Astrocyte (in vitro differentiated cells and primary cell): ENCODE results near the gene DNAJC18. TPM values are rescaled to one million over a fixed set of nuclear protein-coding genes. Genes with fewer than 3 reads are reported as not detected.

Source experiments
- DNase-seq: peaks from one replicate; pipeline ENCODE4 v3.0.0-alpha.2; 2010; ENCODE audit warnings: low read depth
- FAIRE-seq: peaks from 2 replicates; lab custom pipeline; 2011; peaks lifted over from hg19 to GRCh38; lab: Jason Lieb, UNC
- H2AFZ ChIP-seq: 2 replicates; pipeline ENCODE4 v1.6.0; 2012; ENCODE audit warnings: low read depth, low read length, inconsistent platforms
- H3K27ac ChIP-seq: 2 replicates; pipeline ENCODE4 v1.5.1; 2011; ENCODE audit warnings: low read depth, low read length, inconsistent platforms
- H3K27me3 ChIP-seq: 2 replicates; pipeline ENCODE4 v1.6.0; 2011; ENCODE audit warnings: low read length, inconsistent platforms; ENCODE audit not compliant: insufficient read depth
- H3K36me3 ChIP-seq: 2 replicates; pipeline ENCODE4 v1.5.1; 2011; ENCODE audit warnings: low read length, inconsistent platforms; ENCODE audit not compliant: insufficient read depth
- H3K4me1 ChIP-seq: 2 replicates; pipeline ENCODE4 v1.5.1; 2011; ENCODE audit warnings: low read length, inconsistent platforms; ENCODE audit not compliant: insufficient read depth
- H3K4me2 ChIP-seq: 2 replicates; pipeline ENCODE4 v1.6.0; 2012; ENCODE audit warnings: low read length, inconsistent platforms
- H3K4me3 ChIP-seq: 2 replicates; pipeline ENCODE4 v1.5.1; 2011; ENCODE audit warnings: low read depth, mild to moderate bottlenecking, low read length, inconsistent platforms; ENCODE audit not compliant: insufficient read depth
- H3K79me2 ChIP-seq: 2 replicates; pipeline ENCODE4 v1.6.0; 2012; ENCODE audit warnings: mild to moderate bottlenecking, low read length, inconsistent platforms; ENCODE audit not compliant: insufficient read depth
- H3K9ac ChIP-seq: 2 replicates; pipeline ENCODE4 v1.6.0; 2012; ENCODE audit warnings: mild to moderate bottlenecking, low read length, inconsistent platforms
- H3K9me3 ChIP-seq: 2 replicates; pipeline ENCODE4 v1.5.1; 2012; ENCODE audit warnings: low read depth, mild to moderate bottlenecking, low read length, inconsistent platforms; ENCODE audit not compliant: insufficient read depth
- H4K20me1 ChIP-seq: 2 replicates; pipeline ENCODE4 v1.6.0; 2012; ENCODE audit warnings: low read length, inconsistent platforms; ENCODE audit not compliant: insufficient read depth
- H3K27ac Mint-ChIP-seq: one replicate; pipeline ENCODE4 v1.8.0; 2021; ENCODE audit warnings: mild to moderate bottlenecking, mixed read lengths; ENCODE audit not compliant: unreplicated experiment
- H3K27me3 Mint-ChIP-seq: one replicate; pipeline ENCODE4 v1.8.0; 2021; ENCODE audit warnings: low read depth, mixed read lengths; ENCODE audit not compliant: unreplicated experiment
- H3K36me3 Mint-ChIP-seq: one replicate; pipeline ENCODE4 v1.8.0; 2021; ENCODE audit warnings: low read depth, mixed read lengths; ENCODE audit not compliant: unreplicated experiment
- H3K4me1 Mint-ChIP-seq: one replicate; pipeline ENCODE4 v1.8.0; 2021; ENCODE audit warnings: low read depth, mixed read lengths; ENCODE audit not compliant: unreplicated experiment
- H3K4me3 Mint-ChIP-seq: one replicate; pipeline ENCODE4 v1.8.0; 2021; ENCODE audit warnings: mild to moderate bottlenecking, moderate library complexity, mixed read lengths; ENCODE audit not compliant: unreplicated experiment
- H3K9me3 Mint-ChIP-seq: one replicate; pipeline ENCODE4 v1.8.0; 2021; ENCODE audit warnings: mild to moderate bottlenecking, mixed read lengths; ENCODE audit not compliant: unreplicated experiment
- EZH2 ChIP-seq: IDR thresholded peaks from 2 replicates; pipeline ENCODE4 v1.6.1; 2012; ENCODE audit warnings: mild to moderate bottlenecking, low read length, inconsistent platforms; ENCODE audit not compliant: insufficient read depth
- total RNA-seq: library from RNA; stranded (reverse); gene quantifications from 2 replicates; pipeline ENCODE4 v1.2.1, GENCODE V29; 2021
- TF ChIP-seq, protein P1 (sequence below): IDR thresholded peaks from 2 replicates; pipeline ENCODE4 v1.5.1; 2011; ENCODE audit warnings: low read depth, mild to moderate bottlenecking, inconsistent platforms, low read length, moderate library complexity; ENCODE audit not compliant: insufficient read depth

Gene DNAJC18
- total RNA-seq, 1 donor from 2014 or later = 18.8 TPM

DNA sequence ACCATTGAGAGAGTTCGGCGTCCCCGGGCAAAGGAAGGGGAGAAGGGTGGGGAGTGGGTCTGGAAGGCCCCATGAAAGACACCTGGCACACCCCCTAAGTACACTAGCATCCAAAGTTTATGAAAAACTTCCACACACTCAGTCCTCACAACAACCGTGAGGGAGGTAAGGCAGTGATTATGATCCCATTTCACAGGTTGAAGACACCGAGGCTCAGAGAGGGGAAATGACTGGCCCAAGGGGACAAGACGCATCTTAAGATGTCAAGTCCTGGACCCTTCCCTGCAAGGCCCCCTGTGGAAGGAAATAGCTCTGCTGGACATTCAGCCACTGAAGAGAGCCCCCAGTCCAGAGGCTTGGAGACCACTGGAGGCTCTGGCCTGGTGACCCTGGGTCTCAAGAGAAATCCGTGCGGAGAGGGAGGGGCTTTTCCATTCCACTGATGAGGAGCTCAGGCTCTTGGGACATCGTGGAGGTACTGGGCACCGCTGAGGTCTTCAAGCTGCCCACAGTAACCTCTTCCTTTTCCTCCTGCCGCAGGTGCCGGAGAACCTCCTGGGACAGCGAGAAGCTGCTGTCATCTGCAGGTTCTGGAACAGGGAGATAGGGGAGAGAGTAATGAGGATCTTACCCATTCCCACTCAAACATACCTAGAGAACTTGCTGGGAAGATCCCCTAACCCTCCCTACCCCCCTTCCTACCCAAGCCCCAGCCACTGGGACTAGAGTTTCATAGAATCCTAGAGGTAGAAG lies 36.7 kb upstream of the DNAJC18 start:
- peaks cover 11% of the 10 kb centered on the region for H3K4me1 Mint-ChIP-seq
- Histone ChIP-seq H3K4me3 (no peak overlapping the region), H3K27ac (no peak overlapping the region), H4K20me1 (no peaks in the 10 kb centered on the region), H3K36me3 (peaks cover 6% of the 10 kb centered on the region), H2AFZ (no peak overlapping the region), H3K4me2 (no peak overlapping the region), H3K4me1 (peaks cover 8% of the 10 kb centered on the region), H3K9me3 (no peaks in the 10 kb centered on the region), H3K79me2 (peaks cover 5% of the 10 kb centered on the region), H3K27me3 (no peaks in the 10 kb centered on the region), H3K9ac (no peak overlapping the region)
- peaks cover 45% of the 10 kb centered on the region for H3K27me3 Mint-ChIP-seq
- FAIRE-seq (no peak), DNase-seq (no peak)
- no peak for TF ChIP-seq EZH2
- TF ChIP-seq, protein P1, sequence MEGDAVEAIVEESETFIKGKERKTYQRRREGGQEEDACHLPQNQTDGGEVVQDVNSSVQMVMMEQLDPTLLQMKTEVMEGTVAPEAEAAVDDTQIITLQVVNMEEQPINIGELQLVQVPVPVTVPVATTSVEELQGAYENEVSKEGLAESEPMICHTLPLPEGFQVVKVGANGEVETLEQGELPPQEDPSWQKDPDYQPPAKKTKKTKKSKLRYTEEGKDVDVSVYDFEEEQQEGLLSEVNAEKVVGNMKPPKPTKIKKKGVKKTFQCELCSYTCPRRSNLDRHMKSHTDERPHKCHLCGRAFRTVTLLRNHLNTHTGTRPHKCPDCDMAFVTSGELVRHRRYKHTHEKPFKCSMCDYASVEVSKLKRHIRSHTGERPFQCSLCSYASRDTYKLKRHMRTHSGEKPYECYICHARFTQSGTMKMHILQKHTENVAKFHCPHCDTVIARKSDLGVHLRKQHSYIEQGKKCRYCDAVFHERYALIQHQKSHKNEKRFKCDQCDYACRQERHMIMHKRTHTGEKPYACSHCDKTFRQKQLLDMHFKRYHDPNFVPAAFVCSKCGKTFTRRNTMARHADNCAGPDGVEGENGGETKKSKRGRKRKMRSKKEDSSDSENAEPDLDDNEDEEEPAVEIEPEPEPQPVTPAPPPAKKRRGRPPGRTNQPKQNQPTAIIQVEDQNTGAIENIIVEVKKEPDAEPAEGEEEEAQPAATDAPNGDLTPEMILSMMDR = no peak
- no peaks in the 10 kb centered on the region for H3K36me3 Mint-ChIP-seq
- no peaks in the 10 kb centered on the region for H3K9me3 Mint-ChIP-seq
- no peak overlapping the region for H3K4me3 Mint-ChIP-seq
- no peak overlapping the region for H3K27ac Mint-ChIP-seq

- DNase-seq = peak; percentile 58
- Mint-ChIP-seq H3K27ac (no peak overlapping the region), H3K36me3 (no peaks in the 10 kb centered on the region), H3K9me3 (no peaks in the 10 kb centered on the region), H3K4me1 (peaks cover 11% of the 10 kb centered on the region), H3K4me3 (no peak overlapping the region), H3K27me3 (peaks cover 45% of the 10 kb centered on the region)
- Histone ChIP-seq H3K79me2 (no peaks in the 10 kb centered on the region), H2AFZ (no peak overlapping the region), H3K9ac (no peak overlapping the region), H3K27ac (no peak overlapping the region), H3K27me3 (no peaks in the 10 kb centered on the region), H3K36me3 (peaks cover 6% of the 10 kb centered on the region), H4K20me1 (no peaks in the 10 kb centered on the region), H3K4me2 (no peak overlapping the region), H3K9me3 (no peaks in the 10 kb centered on the region), H3K4me1 (peaks cover 4% of the 10 kb centered on the region), H3K4me3 (no peak overlapping the region)
- TF ChIP-seq, protein P1 = no peak
- no peak for TF ChIP-seq EZH2
- FAIRE-seq = no peak
These were observed 35.8 kb upstream of the DNAJC18 start for GRCh38 chr5:139474890-139475791.
